Measurements from ENCODE around the gene SKIC8.
A peak's percentile ranks its signal among the peaks of the same experiment; 100 is the strongest.

Gene SKIC8

GRCh38 chr15:78321786-78322185 lies 22.4 kb upstream of the SKIC8 start:
- no peak for DNase-seq

- no peak for DNase-seq
Measured at GRCh38 chr15:78321041-78321570, 21.7 kb upstream of the SKIC8 start.

GRCh38 chr15:78320183-78320582 lies 20.8 kb upstream of the SKIC8 start:
- peak in 1 of 2 experiments; percentile 7 for DNase-seq

- DNase-seq = no peak
Measured at GRCh38 chr15:78319588-78319987, 20.2 kb upstream of the SKIC8 start.

GRCh38 chr15:78317145-78317836 lies 17.9 kb upstream of the SKIC8 start:
- DNase-seq = no peak

- DNase-seq = no peak
Measured at GRCh38 chr15:78316283-78317083, 17.1 kb upstream of the SKIC8 start.

GRCh38 chr15:78315686-78316282 lies 16.4 kb upstream of the SKIC8 start:
- DNase-seq = no peak

GRCh38 chr15:78314181-78314581 lies 14.8 kb upstream of the SKIC8 start:
- no peak for DNase-seq

- DNase-seq = no peak
Measured at GRCh38 chr15:78313383-78313782, 14.0 kb upstream of the SKIC8 start.

- no peak for DNase-seq
Measured at GRCh38 chr15:78312957-78313356, 13.5 kb upstream of the SKIC8 start.

GRCh38 chr15:78312536-78312935 lies 13.1 kb upstream of the SKIC8 start:
- no peak for DNase-seq

- DNase-seq = no peak
Measured at GRCh38 chr15:78311292-78311691, 11.9 kb upstream of the SKIC8 start.

GRCh38 chr15:78308422-78309032 lies 9.1 kb upstream of the SKIC8 start:
- peak; percentile 31 to 64 for DNase-seq

- DNase-seq = no peak
Measured at GRCh38 chr15:78307976-78308375, 8.6 kb upstream of the SKIC8 start.

GRCh38 chr15:78306176-78306774 lies 6.9 kb upstream of the SKIC8 start:
- no peak for DNase-seq

GRCh38 chr15:78304216-78305066 lies 5.0 kb upstream of the SKIC8 start:
- DNase-seq = no peak

GRCh38 chr15:78302579-78303312 lies 3.3 kb upstream of the SKIC8 start:
- no peak for DNase-seq

GRCh38 chr15:78301828-78302227 lies 2.4 kb upstream of the SKIC8 start:
- DNase-seq = no peak

- DNase-seq = no peak
Measured at GRCh38 chr15:78301326-78301725, 1.9 kb upstream of the SKIC8 start.

GRCh38 chr15:78292219-78292618 lies 7.2 kb downstream of the SKIC8 start:
- no peak for DNase-seq

- no peak for DNase-seq
Measured at GRCh38 chr15:78291698-78292097, 7.7 kb downstream of the SKIC8 start.
